NCI-H1105 (cell line): ENCODE data around the gene AADACL2.
A peak's percentile ranks its signal among the peaks of the same experiment; 100 is the strongest.
"Not testable (repeated sequence)": the region's sequence is repeated elsewhere in the genome, so short reads cannot be mapped to it uniquely, and the experiment has no call there.

ENCODE experiments used
- DNase-seq: peaks from one replicate; lab custom pipeline; 2025; lab: John Stamatoyannopoulos, UW

The AADACL2 gene

GRCh38 chr3:151766454-151766853 lies 32.7 kb downstream of the AADACL2 start:
- DNase-seq = no peak

- no peak for DNase-seq
Measured at GRCh38 chr3:151768393-151768930, 34.7 kb downstream of the AADACL2 start.

- no peak for DNase-seq
Measured at GRCh38 chr3:151769175-151769574, 35.4 kb downstream of the AADACL2 start.

GRCh38 chr3:151770956-151771355 lies 37.2 kb downstream of the AADACL2 start:
- DNase-seq = no peak

- no peak for DNase-seq
Measured at GRCh38 chr3:151772825-151773480, 39.2 kb downstream of the AADACL2 start.

GRCh38 chr3:151774235-151774634 lies 40.5 kb downstream of the AADACL2 start:
- DNase-seq = no peak

GRCh38 chr3:151774910-151775309 lies 41.2 kb downstream of the AADACL2 start:
- no peak for DNase-seq

GRCh38 chr3:151775314-151776258 lies 41.9 kb downstream of the AADACL2 start:
- peak; percentile 31 for DNase-seq

- DNase-seq = no peak
Measured at GRCh38 chr3:151776259-151776740, 42.6 kb downstream of the AADACL2 start.

- DNase-seq = no peak
Measured at GRCh38 chr3:151777880-151778279, 44.2 kb downstream of the AADACL2 start.

- DNase-seq = no peak
Measured at GRCh38 chr3:151787626-151788025, 53.9 kb downstream of the AADACL2 start.

- no peak for DNase-seq
Measured at GRCh38 chr3:151788401-151788800, 54.7 kb downstream of the AADACL2 start.

GRCh38 chr3:151789853-151790463 lies 56.2 kb downstream of the AADACL2 start:
- DNase-seq = no peak

- not testable (repeated sequence) for DNase-seq
Measured at GRCh38 chr3:151790763-151791162, 57.0 kb downstream of the AADACL2 start.

- DNase-seq = no peak
Measured at GRCh38 chr3:151792411-151792810, 58.7 kb downstream of the AADACL2 start.

- no peak for DNase-seq
Measured at GRCh38 chr3:151793636-151794035, 59.9 kb downstream of the AADACL2 start.

- no peak for DNase-seq
Measured at GRCh38 chr3:151794080-151794479, 60.4 kb downstream of the AADACL2 start.

GRCh38 chr3:151795276-151795675 lies 61.5 kb downstream of the AADACL2 start:
- no peak for DNase-seq

- no peak for DNase-seq
Measured at GRCh38 chr3:151796105-151796680, 62.5 kb downstream of the AADACL2 start.

- no peak for DNase-seq
Measured at GRCh38 chr3:151798466-151798865, 64.7 kb downstream of the AADACL2 start.

- DNase-seq = no peak
Measured at GRCh38 chr3:151800431-151800830, 66.7 kb downstream of the AADACL2 start.

- no peak for DNase-seq
Measured at GRCh38 chr3:151804267-151804666, 70.5 kb downstream of the AADACL2 start.
